Measurements from ENCODE around the gene PFKM. TPM values are rescaled to one million over a fixed set of nuclear protein-coding genes. Genes with fewer than 3 reads are reported as not detected.

Gene PFKM
- total and polyA plus RNA-seq, 8 donors = 7.0 to 27.5 (median 11.3) TPM

GRCh38 chr12:48125985-48126384, 6.8 kb downstream of the PFKM start:
- ATAC-seq (no peak), FAIRE-seq (no peak), DNase-seq (no peak)
- H3K4me3 ChIP-seq = no peak overlapping the region
- TF ChIP-seq, protein P1, sequence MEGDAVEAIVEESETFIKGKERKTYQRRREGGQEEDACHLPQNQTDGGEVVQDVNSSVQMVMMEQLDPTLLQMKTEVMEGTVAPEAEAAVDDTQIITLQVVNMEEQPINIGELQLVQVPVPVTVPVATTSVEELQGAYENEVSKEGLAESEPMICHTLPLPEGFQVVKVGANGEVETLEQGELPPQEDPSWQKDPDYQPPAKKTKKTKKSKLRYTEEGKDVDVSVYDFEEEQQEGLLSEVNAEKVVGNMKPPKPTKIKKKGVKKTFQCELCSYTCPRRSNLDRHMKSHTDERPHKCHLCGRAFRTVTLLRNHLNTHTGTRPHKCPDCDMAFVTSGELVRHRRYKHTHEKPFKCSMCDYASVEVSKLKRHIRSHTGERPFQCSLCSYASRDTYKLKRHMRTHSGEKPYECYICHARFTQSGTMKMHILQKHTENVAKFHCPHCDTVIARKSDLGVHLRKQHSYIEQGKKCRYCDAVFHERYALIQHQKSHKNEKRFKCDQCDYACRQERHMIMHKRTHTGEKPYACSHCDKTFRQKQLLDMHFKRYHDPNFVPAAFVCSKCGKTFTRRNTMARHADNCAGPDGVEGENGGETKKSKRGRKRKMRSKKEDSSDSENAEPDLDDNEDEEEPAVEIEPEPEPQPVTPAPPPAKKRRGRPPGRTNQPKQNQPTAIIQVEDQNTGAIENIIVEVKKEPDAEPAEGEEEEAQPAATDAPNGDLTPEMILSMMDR (IDR thresholded peaks at IDR 0.05) = no peak
- H3K4me1 ChIP-seq = no peaks in the 10 kb centered on the region
- intact Hi-C loops (cut with DNase I) = no loop called here
- no peaks in the 10 kb centered on the region for H3K9me3 ChIP-seq
- no peaks in the 10 kb centered on the region for H3K27me3 ChIP-seq
- H3K36me3 ChIP-seq = peaks cover 0 to 4% (median 0%) of the 10 kb centered on the region in 3 donors
- WGBS, 2 donors = 80 to 81% methylated on average over 4 of the region's 4 CpGs
- H3K27ac ChIP-seq = no peak overlapping the region

DNA sequence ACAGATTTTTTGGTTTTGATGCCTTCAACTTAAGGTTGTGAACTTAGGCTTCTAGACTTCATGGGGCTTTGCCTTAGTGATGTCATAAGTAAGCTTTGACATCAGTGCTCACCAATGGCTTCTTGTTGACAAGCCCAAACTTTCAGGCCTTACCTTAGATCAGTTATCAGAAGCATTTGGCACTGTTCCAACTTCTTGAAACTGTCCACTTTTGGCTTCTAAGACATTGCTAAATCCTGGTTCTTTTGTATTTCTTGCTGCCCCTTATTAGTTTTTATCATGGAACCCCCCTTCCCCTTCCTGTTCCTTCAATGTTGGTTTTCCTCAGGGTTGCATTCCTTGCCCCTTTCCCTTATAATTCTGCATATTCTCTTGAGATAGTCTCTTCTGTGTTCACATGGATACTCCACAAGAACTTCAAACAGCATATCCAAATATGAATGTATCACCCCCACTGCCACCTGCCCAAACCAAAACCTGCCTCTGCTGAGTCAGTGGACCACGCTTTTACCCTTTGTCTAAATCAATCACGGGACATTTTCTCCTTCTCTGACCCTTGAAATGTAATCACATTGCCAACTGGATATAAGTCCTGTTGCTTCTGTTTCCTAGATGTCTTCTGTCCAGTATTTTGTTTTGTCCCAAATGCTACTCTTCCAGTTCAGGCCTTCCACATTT, 7.9 kb downstream of the PFKM start:
- Histone ChIP-seq H3K4me3 (no peak overlapping the region), H3K36me3 (peaks cover 0 to 4% (median 0%) of the 10 kb centered on the region in 3 donors), H3K27me3 (no peaks in the 10 kb centered on the region), H3K4me1 (no peaks in the 10 kb centered on the region), H3K9me3 (no peaks in the 10 kb centered on the region), H3K27ac (no peak overlapping the region)
- TF ChIP-seq, protein P1 (IDR thresholded peaks at IDR 0.05) = no peak
- intact Hi-C loops (cut with DNase I) = no loop called here
- no peak for ATAC-seq
- FAIRE-seq = no peak
- 93 to 95% methylated on average over 2 of the region's 2 CpGs for WGBS, 2 donors
- no peak for DNase-seq

DNA sequence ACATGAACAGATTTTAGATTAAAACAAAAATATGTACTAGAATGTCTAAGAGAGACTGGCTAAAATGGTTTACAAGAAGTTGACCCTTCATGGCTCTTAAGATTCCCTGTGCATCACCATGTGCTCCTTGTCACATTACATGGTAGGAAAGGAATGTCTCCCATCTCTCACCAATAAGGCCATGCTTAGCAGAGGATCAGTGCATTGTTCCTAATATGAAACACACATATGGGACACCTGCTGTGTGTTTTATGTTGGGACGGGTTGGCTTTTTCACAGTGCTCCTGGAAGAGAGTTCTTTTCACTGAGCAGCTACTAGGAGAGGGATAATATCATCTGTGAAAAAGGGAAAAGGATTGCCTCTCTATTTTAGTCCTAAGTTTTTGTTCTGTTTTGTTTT, 9.6 kb downstream of the PFKM start:
- peaks cover 0 to 4% (median 0%) of the 10 kb centered on the region in 3 donors for H3K36me3 ChIP-seq
- TF ChIP-seq, protein P1 (IDR thresholded peaks at IDR 0.05) = no peak
- no peaks in the 10 kb centered on the region for H3K9me3 ChIP-seq
- intact Hi-C loops (cut with DNase I) = no loop called here
- ATAC-seq (no peak), FAIRE-seq (no peak), DNase-seq (no peak)
- H3K4me1 ChIP-seq = no peaks in the 10 kb centered on the region
- no peak overlapping the region for H3K4me3 ChIP-seq
- no peak overlapping the region for H3K27ac ChIP-seq
- WGBS, 2 donors = 85 to 100% methylated on average over 1 of the region's 1 CpG
- H3K27me3 ChIP-seq = no peaks in the 10 kb centered on the region

- no peak for ATAC-seq
- Histone ChIP-seq H3K27ac (no peak overlapping the region), H3K27me3 (no peaks in the 10 kb centered on the region), H3K4me1 (no peaks in the 10 kb centered on the region), H3K36me3 (peaks cover 0 to 4% (median 0%) of the 10 kb centered on the region in 3 donors), H3K9me3 (no peaks in the 10 kb centered on the region), H3K4me3 (no peak overlapping the region)
- TF ChIP-seq, protein P1 (IDR thresholded peaks at IDR 0.05) = no peak
- DNase-seq = no peak
- no peak for FAIRE-seq
- WGBS, 2 donors = 76 to 84% methylated on average over 1 of the region's 1 CpG
- intact Hi-C loops (cut with DNase I) = no loop called here
Measured at GRCh38 chr12:48129376-48129775, 10.2 kb downstream of the PFKM start.

DNA sequence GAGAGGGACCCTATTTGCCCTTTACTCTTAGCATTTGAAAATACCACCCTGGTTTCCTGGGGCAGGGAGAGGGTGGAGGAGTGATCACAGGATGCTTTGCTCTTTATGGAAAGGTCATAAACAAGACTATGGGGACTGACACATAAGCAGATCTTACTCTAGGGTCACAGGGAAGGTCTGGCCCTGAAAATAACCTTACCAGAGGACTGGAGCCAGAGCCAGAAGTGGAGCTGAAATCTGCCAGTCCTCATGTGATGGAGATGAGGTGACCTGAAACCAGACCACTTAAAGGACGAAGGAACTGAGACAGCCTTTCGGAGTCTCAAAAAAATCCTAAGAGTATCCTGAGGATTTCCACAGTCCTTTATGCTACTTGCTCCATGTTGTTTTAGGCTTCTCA, 12.4 kb downstream of the PFKM start:
- ATAC-seq (no peak), FAIRE-seq (no peak), DNase-seq (no peak)
- no peaks in the 10 kb centered on the region for H3K4me1 ChIP-seq
- H3K9me3 ChIP-seq = no peaks in the 10 kb centered on the region
- no peak overlapping the region for H3K27ac ChIP-seq
- H3K27me3 ChIP-seq = no peaks in the 10 kb centered on the region
- peaks cover 0 to 13% (median 0%) of the 10 kb centered on the region in 3 donors for H3K36me3 ChIP-seq
- TF ChIP-seq, protein P1 (IDR thresholded peaks at IDR 0.05) = no peak
- 91 to 94% methylated on average over 2 of the region's 2 CpGs for WGBS, 2 donors
- H3K4me3 ChIP-seq = no peak overlapping the region
- intact Hi-C loops (cut with DNase I) = no loop called here
